NCI-H2227 (cell line): ENCODE data around the gene PASD1.

Experiments used
- DNase-seq: peaks from one replicate; lab custom pipeline; 2025; ENCODE audit not compliant: unreplicated experiment; lab: John Stamatoyannopoulos, UW

The PASD1 gene

GRCh38 chrX:151701071-151701470 lies 137.6 kb downstream of the PASD1 start:
- DNase-seq = no peak

- DNase-seq = no peak
These were observed 138.1 kb downstream of the PASD1 start for GRCh38 chrX:151701531-151701930.

- no peak for DNase-seq
These were observed 138.7 kb downstream of the PASD1 start for GRCh38 chrX:151702026-151702714.

GRCh38 chrX:151702741-151703340 lies 139.4 kb downstream of the PASD1 start:
- DNase-seq = no peak

- DNase-seq = no peak
These were observed 140.0 kb downstream of the PASD1 start for GRCh38 chrX:151703487-151703886.

- no peak for DNase-seq
These were observed 140.7 kb downstream of the PASD1 start for GRCh38 chrX:151704041-151704663.

- no peak for DNase-seq
These were observed 145.3 kb downstream of the PASD1 start for GRCh38 chrX:151708821-151709220.

GRCh38 chrX:151710457-151710856 lies 147.0 kb downstream of the PASD1 start:
- no peak for DNase-seq

GRCh38 chrX:151711154-151711553 lies 147.7 kb downstream of the PASD1 start:
- no peak for DNase-seq

- DNase-seq = no peak
These were observed 148.3 kb downstream of the PASD1 start for GRCh38 chrX:151711787-151712186.

DNA sequence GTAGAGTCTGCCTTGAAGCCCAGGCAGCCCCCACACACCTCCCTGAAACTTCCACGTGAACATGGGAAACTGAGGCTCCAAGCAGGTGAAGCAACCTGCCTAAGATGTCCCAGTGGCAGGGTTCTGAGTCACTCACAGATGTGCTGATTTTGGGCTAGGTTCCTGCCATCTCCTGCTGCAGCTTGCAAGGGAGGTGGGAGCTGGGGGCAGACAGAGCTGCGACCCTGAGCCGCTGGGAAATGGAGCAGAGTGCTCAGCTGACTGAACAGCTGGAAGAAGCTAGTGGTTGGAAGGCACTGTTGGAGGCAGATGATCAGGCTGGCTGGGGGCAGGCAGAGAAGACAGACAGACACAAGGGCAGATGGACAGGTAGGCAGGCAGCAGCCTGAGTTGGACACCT lies 148.8 kb downstream of the PASD1 start:
- no peak for DNase-seq

- DNase-seq = peak; percentile 12
These were observed 150.4 kb downstream of the PASD1 start for GRCh38 chrX:151713849-151714248.

GRCh38 chrX:151714362-151714761 lies 150.9 kb downstream of the PASD1 start:
- no peak for DNase-seq

GRCh38 chrX:151715752-151716151 lies 152.3 kb downstream of the PASD1 start, which contains the start of gene FATE1:
FATE1 (plus strand) TSS chrX:151716035; CDS start chrX:151716120, 85 bp downstream.
- no peak for DNase-seq

- DNase-seq = no peak
These were observed 158.9 kb downstream of the PASD1 start for GRCh38 chrX:151722241-151722846.

- no peak for DNase-seq
These were observed 159.8 kb downstream of the PASD1 start for GRCh38 chrX:151723156-151723760.

- no peak for DNase-seq
These were observed 161.3 kb downstream of the PASD1 start for GRCh38 chrX:151724563-151725337.

DNA sequence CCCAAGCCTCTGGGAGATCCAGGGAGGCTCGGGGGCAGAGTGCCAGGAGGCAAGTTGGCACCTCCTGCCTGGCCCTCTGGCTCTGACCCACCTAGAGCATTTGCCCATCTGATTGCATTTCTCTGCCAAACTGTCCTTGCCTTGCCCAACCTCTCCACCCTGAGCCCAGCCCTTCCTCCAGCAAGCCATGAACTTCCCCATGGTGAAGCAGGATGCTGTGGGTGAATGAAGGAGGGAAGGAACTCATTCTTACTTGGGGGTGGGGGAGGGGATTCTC lies 161.8 kb downstream of the PASD1 start:
- DNase-seq = no peak
